Measurements from ENCODE around the gene GEMIN7. TPM values are rescaled to one million over a fixed set of nuclear protein-coding genes. Genes with fewer than 3 reads are reported as not detected.
A peak's percentile ranks its signal among the peaks of the same experiment; 100 is the strongest.

Gene GEMIN7
- total and polyA plus RNA-seq, 4 donors: 10.0 to 25.2 (median 19.4) TPM

GRCh38 chr19:45047188-45047797 is 31.8 kb upstream of the GEMIN7 start:
- no peak for DNase-seq (ENCODE audit: low spot score)
- peaks cover 0 to 18% (median 2%) of the 10 kb centered on the region in 4 donors for H3K36me3 ChIP-seq (ENCODE audit: control insufficient read depth in 4 of 4, insufficient read depth in 3 of 4, low read depth in 1 of 4, low read length in 3 of 4)
- H3K27me3 ChIP-seq (ENCODE audit: control insufficient read depth in 4 of 4, insufficient read depth in 4 of 4, low read length in 3 of 4): no peaks in the 10 kb centered on the region
- H3K9ac ChIP-seq (ENCODE audit: low read depth in 1 of 2, low read length in 2 of 2): peak overlapping the region in 1 of 2 donors; percentile 18
- TF ChIP-seq NR2F2 (IDR thresholded peaks at IDR 0.05): no peak
- TF ChIP-seq JUND (IDR thresholded peaks at IDR 0.05): no peak
- no peak for TF ChIP-seq RXRA (IDR thresholded peaks at IDR 0.05)
- TF ChIP-seq RAD21 (IDR thresholded peaks at IDR 0.05): no peak
- no peak for TF ChIP-seq REST (IDR thresholded peaks at IDR 0.05)
- no peak for TF ChIP-seq ZBTB33 (IDR thresholded peaks at IDR 0.05)
- TF ChIP-seq EGR1 (IDR thresholded peaks at IDR 0.05; ENCODE audit: low read depth in 2 of 2): no peak
- TF ChIP-seq, protein P1, sequence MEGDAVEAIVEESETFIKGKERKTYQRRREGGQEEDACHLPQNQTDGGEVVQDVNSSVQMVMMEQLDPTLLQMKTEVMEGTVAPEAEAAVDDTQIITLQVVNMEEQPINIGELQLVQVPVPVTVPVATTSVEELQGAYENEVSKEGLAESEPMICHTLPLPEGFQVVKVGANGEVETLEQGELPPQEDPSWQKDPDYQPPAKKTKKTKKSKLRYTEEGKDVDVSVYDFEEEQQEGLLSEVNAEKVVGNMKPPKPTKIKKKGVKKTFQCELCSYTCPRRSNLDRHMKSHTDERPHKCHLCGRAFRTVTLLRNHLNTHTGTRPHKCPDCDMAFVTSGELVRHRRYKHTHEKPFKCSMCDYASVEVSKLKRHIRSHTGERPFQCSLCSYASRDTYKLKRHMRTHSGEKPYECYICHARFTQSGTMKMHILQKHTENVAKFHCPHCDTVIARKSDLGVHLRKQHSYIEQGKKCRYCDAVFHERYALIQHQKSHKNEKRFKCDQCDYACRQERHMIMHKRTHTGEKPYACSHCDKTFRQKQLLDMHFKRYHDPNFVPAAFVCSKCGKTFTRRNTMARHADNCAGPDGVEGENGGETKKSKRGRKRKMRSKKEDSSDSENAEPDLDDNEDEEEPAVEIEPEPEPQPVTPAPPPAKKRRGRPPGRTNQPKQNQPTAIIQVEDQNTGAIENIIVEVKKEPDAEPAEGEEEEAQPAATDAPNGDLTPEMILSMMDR (IDR thresholded peaks at IDR 0.05; ENCODE audit: low read depth, low read length, missing input control): no peak
- TF ChIP-seq HNF4A (conservative IDR thresholded peaks at IDR 0.05): no peak
- no peak overlapping the region for H3K27ac ChIP-seq (ENCODE audit: low read depth in 1 of 2, low read length in 2 of 2)
- 58% methylated on average over 7 of the region's 7 CpGs for WGBS
- no peak overlapping the region for H3K4me3 ChIP-seq (ENCODE audit: low read depth in 1 of 3, low read length in 3 of 3)
- no peaks in the 10 kb centered on the region for H3K9me3 ChIP-seq (ENCODE audit: control insufficient read depth in 4 of 4, low read length in 3 of 4)
- peaks cover 16 to 71% (median 65%) of the 10 kb centered on the region in 4 donors for H3K4me1 ChIP-seq (ENCODE audit: control insufficient read depth in 4 of 4, insufficient read depth in 4 of 4, low read length in 3 of 4)

- Histone ChIP-seq H3K4me1 (ENCODE audit: control insufficient read depth in 4 of 4, insufficient read depth in 4 of 4, low read length in 3 of 4) (peaks cover 16 to 64% (median 57%) of the 10 kb centered on the region in 4 donors), H3K27ac (ENCODE audit: low read depth in 1 of 2, low read length in 2 of 2) (peak overlapping the region; percentile 57 to 68), H3K36me3 (ENCODE audit: control insufficient read depth in 4 of 4, insufficient read depth in 3 of 4, low read depth in 1 of 4, low read length in 3 of 4) (peaks cover 2 to 25% (median 14%) of the 10 kb centered on the region in 4 donors), H3K9ac (ENCODE audit: low read depth in 1 of 2, low read length in 2 of 2) (no peak overlapping the region), H3K9me3 (ENCODE audit: control insufficient read depth in 4 of 4, low read length in 3 of 4) (no peaks in the 10 kb centered on the region), H3K4me3 (ENCODE audit: low read depth in 1 of 3, low read length in 3 of 3) (no peak overlapping the region), H3K27me3 (ENCODE audit: control insufficient read depth in 4 of 4, insufficient read depth in 4 of 4, low read length in 3 of 4) (no peaks in the 10 kb centered on the region)
- DNase-seq (ENCODE audit: low spot score): no peak
- 64% methylated on average over 8 of the region's 8 CpGs for WGBS
- TF ChIP-seq ATF3 (IDR thresholded peaks at IDR 0.05): no peak
- TF ChIP-seq, protein P1 (IDR thresholded peaks at IDR 0.05; ENCODE audit: low read depth, low read length, missing input control): no peak
- peak; percentile 93 to 95 for TF ChIP-seq RXRA (IDR thresholded peaks at IDR 0.05)
- peak; percentile 41 for TF ChIP-seq HNF4G (IDR thresholded peaks at IDR 0.05)
- peak; percentile 80 to 89 for TF ChIP-seq HNF4A (conservative IDR thresholded peaks at IDR 0.05)
- TF ChIP-seq REST (IDR thresholded peaks at IDR 0.05): no peak
- peak; percentile 78 for TF ChIP-seq SP1 (IDR thresholded peaks at IDR 0.05)
- peak; percentile 16 for TF ChIP-seq NR2F2 (IDR thresholded peaks at IDR 0.05)
- peak in 1 of 2 donors; percentile 57 for TF ChIP-seq JUND (IDR thresholded peaks at IDR 0.05)
- peak in 1 of 2 donors; percentile 65 for TF ChIP-seq GABPA (IDR thresholded peaks at IDR 0.05 in 1 of 2, conservative IDR thresholded peaks at IDR 0.05 in 1 of 2)
- TF ChIP-seq YY1 (IDR thresholded peaks at IDR 0.05): peak; percentile 70
- peak; percentile 87 for TF ChIP-seq FOXA2 (IDR thresholded peaks at IDR 0.05)
- no peak for TF ChIP-seq TAF1 (conservative IDR thresholded peaks at IDR 0.05)
Observed at GRCh38 chr19:45049073-45049736, 29.9 kb upstream of the GEMIN7 start.
